GM12878 (cell line): Measurements from ENCODE around the gene C17orf107. TPM values are rescaled to one million over a fixed set of nuclear protein-coding genes. Genes with fewer than 3 reads are reported as not detected.

Source experiments
- ATAC-seq: fragments of 200-7000 bp; cut with Tn5 transposase; 3 replicates; pipeline ENCODE4 v1.9.1; 2020; ENCODE audit warnings: mild to moderate bottlenecking, moderate library complexity
- BruUV-seq: library from RNA; stranded (reverse); fragments of 400-500 nt; replicated peaks from 2 replicates; lab custom pipeline; 2021; lab: Mats Ljungman, UMichigan
- CTCF ChIA-PET: fragments of 300-600 bp; sonication (Branson Sonifier 250); formaldehyde crosslinking; extraction: SDS; loops from one replicate; lab custom pipeline; 2021; ENCODE audit warnings: inconsistent platforms; lab: Yijun Ruan, JAX
- POLR2A ChIA-PET: fragments of 350-600 bp; formaldehyde crosslinking; extraction: SDS; loops from one replicate; lab custom pipeline; 2021; ENCODE audit warnings: inconsistent platforms; lab: Charles Lee
- RAD21 ChIA-PET: fragments of 300-600 bp; sonication (Branson Sonifier 250); formaldehyde crosslinking; loops from one replicate; lab custom pipeline; 2023; ENCODE audit warnings: antibody characterized with exemption; ENCODE audit not compliant: unreplicated experiment; lab: Charles Lee
- SMC1A ChIA-PET: fragments of 300-600 bp; sonication (Branson Sonifier 250); formaldehyde crosslinking; loops from one replicate; lab custom pipeline; 2023; ENCODE audit not compliant: unreplicated experiment, uncharacterized antibody; lab: Charles Lee
- DNase-seq: peaks from one replicate; pipeline ENCODE4 v3.0.0-alpha.2; 2011; ENCODE audit warnings: low read depth, low spot score
- FAIRE-seq: peaks from 3 replicates; lab custom pipeline; 2011; peaks lifted over from hg19 to GRCh38; lab: Jason Lieb, UNC
- H2AFZ ChIP-seq: 2 replicates; pipeline ENCODE4 v1.6.0; 2011; ENCODE audit warnings: low read depth, low read length, control low read depth; ENCODE audit not compliant: control insufficient read depth
- H3K27ac ChIP-seq: 2 replicates; pipeline ENCODE4 v1.5.1; 2011; ENCODE audit warnings: control low read depth; ENCODE audit not compliant: control insufficient read depth, insufficient read depth
- H3K27me3 ChIP-seq, 2 experiments: replicated peaks in 1 of 2; 2 replicates each; pipeline versions ENCODE4 v1.6.0 to v1.6.1; 2011; ENCODE audit warnings: low read length in 1 of 2; ENCODE audit not compliant: control insufficient read depth in 2 of 2, insufficient read depth in 2 of 2
- H3K36me3 ChIP-seq, 2 experiments: 2 replicates each; pipeline ENCODE4 v1.5.1; 2011; ENCODE audit warnings: low read length in 1 of 2; ENCODE audit not compliant: control insufficient read depth in 2 of 2, insufficient read depth in 2 of 2
- H3K4me1 ChIP-seq: 2 replicates; pipeline ENCODE4 v1.6.1; 2011; ENCODE audit warnings: mild to moderate bottlenecking, low read length, moderate library complexity, mixed read lengths; ENCODE audit not compliant: control insufficient read depth, insufficient read depth
- H3K4me2 ChIP-seq: 2 replicates; pipeline ENCODE4 v1.6.0; 2011; ENCODE audit warnings: control low read depth; ENCODE audit not compliant: control insufficient read depth, insufficient read depth
- H3K4me3 ChIP-seq: fragments of 200-600 bp; sonication (generic); 2 replicates; pipeline ENCODE4 v1.5.1; 2016
- H3K79me2 ChIP-seq: 2 replicates; pipeline ENCODE4 v1.6.0; 2011; ENCODE audit warnings: low read length; ENCODE audit not compliant: control insufficient read depth, insufficient read depth
- H3K9ac ChIP-seq: 2 replicates; pipeline ENCODE4 v1.8.0; 2011; ENCODE audit warnings: low read length, control low read depth, mixed read lengths; ENCODE audit not compliant: control insufficient read depth, insufficient read depth
- H3K9me3 ChIP-seq: replicated peaks from 3 replicates; pipeline ENCODE4 v1.5.1; 2011; ENCODE audit warnings: mild to moderate bottlenecking, low read length; ENCODE audit not compliant: control insufficient read depth, insufficient read depth
- H4K20me1 ChIP-seq: 2 replicates; pipeline ENCODE4 v1.6.0; 2011; ENCODE audit not compliant: control insufficient read depth, insufficient read depth
- ATF7 ChIP-seq: fragments of 450-650 bp; IDR thresholded peaks from 2 replicates; pipeline ENCODE4 v1.6.1; 2016; ENCODE audit warnings: low read depth, mild to moderate bottlenecking
- EED ChIP-seq: sonication (generic); IDR thresholded peaks from 2 replicates; pipeline ENCODE4 v1.6.1; 2016; ENCODE audit warnings: antibody characterized with exemption, low read depth
- ESRRA ChIP-seq: IDR thresholded peaks from 2 replicates; pipeline ENCODE4 v1.6.1; 2012; ENCODE audit warnings: mild to moderate bottlenecking, low read length, improper control_type of control experiment
- ETV6 ChIP-seq, 2 experiments: fragments of 450-650 bp in 1 of 2; IDR thresholded peaks in 1 of 2; conservative IDR thresholded peaks in 1 of 2; 2 replicates each; pipeline ENCODE4 v1.6.1; 2014; ENCODE audit warnings: antibody characterized with exemption in 1 of 2, borderline replicate concordance in 1 of 2, low read depth in 1 of 2, mild to moderate bottlenecking in 1 of 2, moderate library complexity in 1 of 2
- EZH2 ChIP-seq: IDR thresholded peaks from 2 replicates; pipeline ENCODE4 v1.6.1; 2012; ENCODE audit warnings: low read depth, mild to moderate bottlenecking, control low read depth, inconsistent platforms, low read length, borderline replicate concordance; ENCODE audit not compliant: control insufficient read depth
- FOS ChIP-seq: IDR thresholded peaks from 3 replicates; pipeline ENCODE4 v1.6.1; 2011; ENCODE audit warnings: borderline replicate concordance; ENCODE audit not compliant: insufficient read length; ENCODE audit errors: extremely low read depth
- MEF2B ChIP-seq: fragments of 450-650 bp; IDR thresholded peaks from 2 replicates; pipeline ENCODE4 v1.6.1; 2018; ENCODE audit warnings: mild to moderate bottlenecking, moderate library complexity; ENCODE audit not compliant: partially characterized antibody, poor library complexity, severe bottlenecking
- NFXL1 ChIP-seq: fragments of 450-650 bp; IDR thresholded peaks from 2 replicates; pipeline ENCODE4 v1.6.1; 2017; ENCODE audit warnings: antibody characterized with exemption, mild to moderate bottlenecking, borderline replicate concordance
- PAX5 ChIP-seq: IDR thresholded peaks from 2 replicates; pipeline ENCODE4 v1.6.1; 2011; ENCODE audit warnings: low read depth, low read length, borderline replicate concordance
- POLR2A ChIP-seq: IDR thresholded peaks from 2 replicates; pipeline ENCODE4 v1.6.1; 2011; ENCODE audit warnings: low read depth, mild to moderate bottlenecking, low read length
- SIX5 ChIP-seq: IDR thresholded peaks from 2 replicates; pipeline ENCODE4 v1.6.1; 2011; ENCODE audit warnings: mild to moderate bottlenecking, low read depth, low read length, moderate library complexity; ENCODE audit not compliant: severe bottlenecking
- SUZ12 ChIP-seq: fragments of 200-600 bp; sonication (generic); IDR thresholded peaks from one replicate; pipeline ENCODE4 v1.6.1; 2018; ENCODE audit warnings: antibody characterized with exemption, mild to moderate bottlenecking; ENCODE audit not compliant: unreplicated experiment
- TCF3 ChIP-seq: IDR thresholded peaks from 2 replicates; pipeline ENCODE4 v1.6.1; 2012; ENCODE audit warnings: low read depth, mild to moderate bottlenecking, low read length, borderline replicate concordance; ENCODE audit not compliant: insufficient read depth
- YY1 ChIP-seq: IDR thresholded peaks from 2 replicates; pipeline ENCODE4 v1.6.1; 2011; ENCODE audit warnings: low read depth, mild to moderate bottlenecking, low read length
- ZNF217 ChIP-seq: fragments of 450-650 bp; IDR thresholded peaks from 2 replicates; pipeline ENCODE4 v1.6.1; 2017; ENCODE audit warnings: antibody characterized with exemption, mild to moderate bottlenecking
- ZNF24 ChIP-seq: fragments of 450-650 bp; IDR thresholded peaks from 2 replicates; pipeline ENCODE4 v1.6.1; 2017; ENCODE audit warnings: antibody characterized with exemption, mild to moderate bottlenecking
- ZNF384 ChIP-seq: IDR thresholded peaks from 2 replicates; pipeline ENCODE4 v1.6.1; 2012; ENCODE audit warnings: low read depth, mild to moderate bottlenecking, low read length, improper control_type of control experiment, borderline replicate concordance
- WGBS: methylation state at CpG from one replicate; pipeline ENCODE4 v1.1.6; 2016; ENCODE audit warnings: low lambda C conversion rate; ENCODE audit not compliant: insufficient replicate concordance, insufficient coverage; ENCODE audit errors: missing lambda C conversion rate; 5-methylcytosine and 5-hydroxymethylcytosine counted together
- in situ Hi-C: fragments of 300-500 bp; cut with MboI; formaldehyde crosslinking; loops from 9 replicates; pipeline ENCODE4 v1.14.3; 2018; ENCODE audit warnings: mixed read lengths
- intact Hi-C: fragments of 100-400 bp; cut with micrococcal nuclease; formaldehyde crosslinking; loops from one replicate; pipeline ENCODE4 v1.14.2; 2022; ENCODE audit not compliant: unreplicated experiment
- polyA plus RNA-seq, 11 experiments: library from polyadenylated mRNA; depleted of rRNA in 4 of 11; unstranded in 6 of 11; stranded (reverse) in 5 of 11; fragments of >200 nt; fragmentation: Nextera tagmentation in 4 of 11; fragmentation: Illumina TruSeq in 1 of 11; extraction: Ambion mirVana in 4 of 11; extraction: Trizol in 1 of 11; gene quantifications; 1 replicate in 1 of 11; 2 replicates in 10 of 11; pipeline versions ENCODE4 v1.2.1 to v1.2.3, GENCODE V29; 2011 to 2016; ENCODE audit warnings: inconsistent platforms in 2 of 11, missing spikeins in 2 of 11, low read depth in 1 of 11
- total RNA-seq, 4 experiments: library from RNA; depleted of rRNA in 3 of 4; stranded (reverse); fragments of >200 nt in 3 of 4; fragmentation: Illumina TruSeq in 1 of 4; extraction: Trizol in 1 of 4; gene quantifications; 2 replicates each; pipeline versions ENCODE4 v1.2.1 to v1.2.3, GENCODE V29; 2013 to 2021
- TF ChIP-seq, protein P1 (sequence below): IDR thresholded peaks from 2 replicates; pipeline ENCODE4 v1.6.1; 2012; ENCODE audit warnings: low read depth, low read length, improper control_type of control experiment
- TF ChIP-seq, protein P2 (sequence below): fragments of 450-650 bp; IDR thresholded peaks from 2 replicates; pipeline ENCODE4 v1.6.1; 2017; ENCODE audit warnings: mild to moderate bottlenecking, low read depth, inconsistent platforms; ENCODE audit not compliant: poor library complexity, severe bottlenecking
- TF ChIP-seq, protein P3 (sequence below): fragments of 450-650 bp; IDR thresholded peaks from 2 replicates; pipeline ENCODE4 v1.6.1; 2017; ENCODE audit warnings: borderline replicate concordance

C17orf107 gene
- total and polyA plus RNA-seq, 10 of the 15 experiments (the other 5 are each of a cell fraction or from before 2014, with no cell fraction given) = 0.05 to 0.46 (median 0.11) TPM; not detected in 3

DNA sequence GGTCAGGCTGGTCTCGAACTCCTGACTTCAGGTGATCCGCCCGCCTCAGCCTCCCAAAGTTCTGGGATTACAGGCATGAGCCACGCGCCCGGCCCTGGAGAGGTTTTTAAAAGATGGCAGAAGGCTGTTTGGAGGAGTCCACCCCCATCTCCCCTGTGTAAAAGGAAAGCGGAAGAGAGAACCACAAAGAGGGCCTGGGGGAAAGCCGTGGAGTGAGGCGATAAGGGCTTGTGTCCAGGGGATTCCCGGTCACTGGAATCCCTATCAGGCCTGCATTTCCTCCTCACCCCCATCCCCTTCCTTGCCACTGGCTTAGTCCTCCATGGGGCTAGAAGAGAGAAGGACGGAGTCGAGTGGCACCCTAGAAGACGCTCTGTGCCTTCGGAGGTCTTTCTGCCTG lies 32.6 kb downstream of the C17orf107 start, which contains the start of gene GP1BA:
Gene GP1BA (plus strand): TSS at position 315 of the 400 bp plus-strand sequence. CDS start 328 bp downstream, outside the sequence.
- Histone ChIP-seq H3K4me3 (no peak within 1 kb of the TSS; the same call in 1 of the 2 replicates), H3K4me2 (0 out of 2 replicates have a peak within 1 kb of the TSS, but pooled peaks have one; percentile 30), H3K79me2 (no peaks in the 10 kb centered on the region), H4K20me1 (no peaks in the 10 kb centered on the region), H3K27me3 (no peaks in the 10 kb centered on the region), H3K4me1 (peaks cover 21% of the 10 kb centered on the region), H3K36me3 (peaks cover 0 to 10% of the 10 kb centered on the region in 2 experiments; a peak in 2 of 4 replicates), H3K9me3 (no peaks in the 10 kb centered on the region), H3K9ac (no peak within 1 kb of the TSS), H2AFZ (0 out of 2 replicates have a peak within 1 kb of the TSS, but pooled peaks have one; percentile 12), H3K27ac (peak within 1 kb of the TSS; percentile 39)
- 53% methylated on average over 14 of the region's 14 CpGs for WGBS
- intact Hi-C loops = no loop called here
- ChIA-PET RAD21 (no interaction called here), SMC1A (no interaction called here), CTCF (interaction anchor here (1.0 kb wide), 1 partner anchor 49 kb away, joined by 3 read pairs; no protein-coding TSS in a partner anchor), POLR2A (interaction anchor here (1.3 kb wide), 1 partner anchor 13 kb away, joined by 3 read pairs; no protein-coding TSS in a partner anchor)
- in situ Hi-C loops = no loop called here
- ATAC-seq (peak; percentile 32), FAIRE-seq (no peak), DNase-seq (no peak)
- no TSS peak for BruUV-seq
- 0 out of 4 replicates have a peak, but pooled peaks of 1 of the 2 experiments have one; percentile 22 for TF ChIP-seq ETV6 (conservative IDR thresholded peaks at IDR 0.05 in 1 of 2, IDR thresholded peaks at IDR 0.05 in 1 of 2; ENCODE audit: borderline replicate concordance in 1 of 2, low read depth in 1 of 2)
- TF ChIP-seq NFXL1 = no peak
- TF ChIP-seq, protein P1, sequence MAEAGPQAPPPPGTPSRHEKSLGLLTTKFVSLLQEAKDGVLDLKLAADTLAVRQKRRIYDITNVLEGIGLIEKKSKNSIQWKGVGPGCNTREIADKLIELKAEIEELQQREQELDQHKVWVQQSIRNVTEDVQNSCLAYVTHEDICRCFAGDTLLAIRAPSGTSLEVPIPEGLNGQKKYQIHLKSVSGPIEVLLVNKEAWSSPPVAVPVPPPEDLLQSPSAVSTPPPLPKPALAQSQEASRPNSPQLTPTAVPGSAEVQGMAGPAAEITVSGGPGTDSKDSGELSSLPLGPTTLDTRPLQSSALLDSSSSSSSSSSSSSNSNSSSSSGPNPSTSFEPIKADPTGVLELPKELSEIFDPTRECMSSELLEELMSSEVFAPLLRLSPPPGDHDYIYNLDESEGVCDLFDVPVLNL = no peak
- TF ChIP-seq ZNF384 = no peak
- TF ChIP-seq FOS = no peak
- TF ChIP-seq TCF3 = no peak
- TF ChIP-seq YY1 = peak; percentile 36; the same call in 1 of the 2 replicates
- TF ChIP-seq, protein P2, sequence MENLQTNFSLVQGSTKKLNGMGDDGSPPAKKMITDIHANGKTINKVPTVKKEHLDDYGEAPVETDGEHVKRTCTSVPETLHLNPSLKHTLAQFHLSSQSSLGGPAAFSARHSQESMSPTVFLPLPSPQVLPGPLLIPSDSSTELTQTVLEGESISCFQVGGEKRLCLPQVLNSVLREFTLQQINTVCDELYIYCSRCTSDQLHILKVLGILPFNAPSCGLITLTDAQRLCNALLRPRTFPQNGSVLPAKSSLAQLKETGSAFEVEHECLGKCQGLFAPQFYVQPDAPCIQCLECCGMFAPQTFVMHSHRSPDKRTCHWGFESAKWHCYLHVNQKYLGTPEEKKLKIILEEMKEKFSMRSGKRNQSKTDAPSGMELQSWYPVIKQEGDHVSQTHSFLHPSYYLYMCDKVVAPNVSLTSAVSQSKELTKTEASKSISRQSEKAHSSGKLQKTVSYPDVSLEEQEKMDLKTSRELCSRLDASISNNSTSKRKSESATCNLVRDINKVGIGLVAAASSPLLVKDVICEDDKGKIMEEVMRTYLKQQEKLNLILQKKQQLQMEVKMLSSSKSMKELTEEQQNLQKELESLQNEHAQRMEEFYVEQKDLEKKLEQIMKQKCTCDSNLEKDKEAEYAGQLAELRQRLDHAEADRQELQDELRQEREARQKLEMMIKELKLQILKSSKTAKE = no peak
- TF ChIP-seq ESRRA = no peak
- TF ChIP-seq EED = peak; percentile 69
- TF ChIP-seq ZNF217 = no peak
- TF ChIP-seq MEF2B = peak; percentile 39
- 0 out of 2 replicates have a peak, but pooled peaks have one; percentile 24 for TF ChIP-seq PAX5
- TF ChIP-seq ZNF24 = no peak
- no peak for TF ChIP-seq EZH2
- no peak for TF ChIP-seq ATF7
- TF ChIP-seq, protein P3, sequence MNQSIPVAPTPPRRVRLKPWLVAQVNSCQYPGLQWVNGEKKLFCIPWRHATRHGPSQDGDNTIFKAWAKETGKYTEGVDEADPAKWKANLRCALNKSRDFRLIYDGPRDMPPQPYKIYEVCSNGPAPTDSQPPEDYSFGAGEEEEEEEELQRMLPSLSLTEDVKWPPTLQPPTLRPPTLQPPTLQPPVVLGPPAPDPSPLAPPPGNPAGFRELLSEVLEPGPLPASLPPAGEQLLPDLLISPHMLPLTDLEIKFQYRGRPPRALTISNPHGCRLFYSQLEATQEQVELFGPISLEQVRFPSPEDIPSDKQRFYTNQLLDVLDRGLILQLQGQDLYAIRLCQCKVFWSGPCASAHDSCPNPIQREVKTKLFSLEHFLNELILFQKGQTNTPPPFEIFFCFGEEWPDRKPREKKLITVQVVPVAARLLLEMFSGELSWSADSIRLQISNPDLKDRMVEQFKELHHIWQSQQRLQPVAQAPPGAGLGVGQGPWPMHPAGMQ = no peak
- no peak for TF ChIP-seq POLR2A
- TF ChIP-seq SIX5 = no peak
- no peak for TF ChIP-seq SUZ12
